ENCODE results near the gene CERS4. TPM values are rescaled to one million over a fixed set of nuclear protein-coding genes. Genes with fewer than 3 reads are reported as not detected.

Gene CERS4
- total RNA-seq, 4 donors from 2014 or later: 21.0 to 51.7 (median 29.2) TPM

GRCh38 chr19:8251025-8251472 is 41.9 kb downstream of the CERS4 start:
- WGBS: 43% methylated on average over 4 of the region's 14 CpGs
- H3K36me3 ChIP-seq: peaks cover 10 to 18% (median 13%) of the 10 kb centered on the region in 4 donors
- peaks cover 12 to 35% (median 29%) of the 10 kb centered on the region in 4 donors for H3K4me1 ChIP-seq
- TF ChIP-seq, protein P1, sequence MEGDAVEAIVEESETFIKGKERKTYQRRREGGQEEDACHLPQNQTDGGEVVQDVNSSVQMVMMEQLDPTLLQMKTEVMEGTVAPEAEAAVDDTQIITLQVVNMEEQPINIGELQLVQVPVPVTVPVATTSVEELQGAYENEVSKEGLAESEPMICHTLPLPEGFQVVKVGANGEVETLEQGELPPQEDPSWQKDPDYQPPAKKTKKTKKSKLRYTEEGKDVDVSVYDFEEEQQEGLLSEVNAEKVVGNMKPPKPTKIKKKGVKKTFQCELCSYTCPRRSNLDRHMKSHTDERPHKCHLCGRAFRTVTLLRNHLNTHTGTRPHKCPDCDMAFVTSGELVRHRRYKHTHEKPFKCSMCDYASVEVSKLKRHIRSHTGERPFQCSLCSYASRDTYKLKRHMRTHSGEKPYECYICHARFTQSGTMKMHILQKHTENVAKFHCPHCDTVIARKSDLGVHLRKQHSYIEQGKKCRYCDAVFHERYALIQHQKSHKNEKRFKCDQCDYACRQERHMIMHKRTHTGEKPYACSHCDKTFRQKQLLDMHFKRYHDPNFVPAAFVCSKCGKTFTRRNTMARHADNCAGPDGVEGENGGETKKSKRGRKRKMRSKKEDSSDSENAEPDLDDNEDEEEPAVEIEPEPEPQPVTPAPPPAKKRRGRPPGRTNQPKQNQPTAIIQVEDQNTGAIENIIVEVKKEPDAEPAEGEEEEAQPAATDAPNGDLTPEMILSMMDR (IDR thresholded peaks at IDR 0.05): peak in 1 of 3 experiments; percentile 14
- no peak for TF ChIP-seq POLR2A (IDR thresholded peaks at IDR 0.05; ENCODE audit: low read depth)
- TF ChIP-seq EP300 (IDR thresholded peaks at IDR 0.05): no peak
- TF ChIP-seq POLR2AphosphoS5 (IDR thresholded peaks at IDR 0.05): peak; percentile 53 to 71
- no peak overlapping the region for H3K4me3 ChIP-seq
- peak; percentile 92 for DNase-seq (ENCODE audit: extremely low spot score)
- H3K27ac ChIP-seq (replicated peaks in 1 of 4): peak overlapping the region; percentile 40 to 73 (median 56)
- H3K27me3 ChIP-seq: no peaks in the 10 kb centered on the region
- no peaks in the 10 kb centered on the region for H3K9me3 ChIP-seq
- intact Hi-C loops (cut with DNase I): loop anchor here (10.0 kb wide), 2 partner anchors 246 to 306 kb away; partner anchors contain the start of genes ELAVL1 and TIMM44

DNA sequence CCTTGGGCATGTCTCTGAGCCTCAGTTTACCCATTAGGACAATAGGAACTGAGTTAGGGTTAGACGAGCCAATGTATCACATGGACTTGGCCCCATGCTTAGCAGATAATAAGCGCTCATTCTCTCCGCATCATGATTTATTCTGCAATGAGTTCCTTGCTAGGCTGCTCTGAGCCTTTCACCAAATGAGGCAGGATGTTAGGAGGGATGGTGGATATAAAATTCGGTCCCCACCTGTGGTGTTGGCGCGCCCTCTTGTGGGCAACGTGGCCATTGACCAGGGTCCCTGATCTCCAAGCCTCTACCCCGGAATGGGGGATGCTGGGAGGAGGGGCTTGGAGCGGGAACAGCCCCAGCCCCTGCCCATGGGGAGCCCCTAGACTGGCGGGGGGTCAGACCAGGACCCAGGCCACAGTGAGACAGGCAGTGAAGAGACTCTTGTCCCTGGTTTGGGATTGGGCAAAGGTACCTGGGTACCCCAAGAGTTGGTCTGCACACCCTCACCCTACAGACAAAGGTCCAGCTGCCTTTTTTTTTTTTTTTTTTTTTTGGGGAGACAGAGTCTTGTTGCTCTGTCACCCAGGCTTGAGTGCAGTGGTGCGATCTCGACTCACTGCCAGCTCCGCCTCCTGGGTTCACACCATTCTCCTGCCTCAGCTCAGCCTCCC is 43.9 kb downstream of the CERS4 start:
- intact Hi-C loops (cut with DNase I): loop anchor here (1.0 to 10.0 kb wide), 4 partner anchors 44 to 308 kb away; partner anchors contain the start of genes CERS4, ELAVL1 and TIMM44
- peaks cover 12 to 35% (median 29%) of the 10 kb centered on the region in 4 donors for H3K4me1 ChIP-seq
- H3K27ac ChIP-seq (replicated peaks in 1 of 4): no peak overlapping the region
- peak; percentile 95 for DNase-seq (ENCODE audit: extremely low spot score)
- peaks cover 19 to 38% (median 33%) of the 10 kb centered on the region in 4 donors for H3K36me3 ChIP-seq
- WGBS: 24% methylated on average over 11 of the region's 13 CpGs
- no peaks in the 10 kb centered on the region for H3K9me3 ChIP-seq
- no peak overlapping the region for H3K4me3 ChIP-seq
- TF ChIP-seq, protein P1 (IDR thresholded peaks at IDR 0.05): peak; percentile 91 to 96 (median 95)
- peak in 1 of 2 donors; percentile 43 for TF ChIP-seq POLR2AphosphoS5 (IDR thresholded peaks at IDR 0.05)
- TF ChIP-seq POLR2A (IDR thresholded peaks at IDR 0.05; ENCODE audit: low read depth): no peak
- H3K27me3 ChIP-seq: no peaks in the 10 kb centered on the region

DNA sequence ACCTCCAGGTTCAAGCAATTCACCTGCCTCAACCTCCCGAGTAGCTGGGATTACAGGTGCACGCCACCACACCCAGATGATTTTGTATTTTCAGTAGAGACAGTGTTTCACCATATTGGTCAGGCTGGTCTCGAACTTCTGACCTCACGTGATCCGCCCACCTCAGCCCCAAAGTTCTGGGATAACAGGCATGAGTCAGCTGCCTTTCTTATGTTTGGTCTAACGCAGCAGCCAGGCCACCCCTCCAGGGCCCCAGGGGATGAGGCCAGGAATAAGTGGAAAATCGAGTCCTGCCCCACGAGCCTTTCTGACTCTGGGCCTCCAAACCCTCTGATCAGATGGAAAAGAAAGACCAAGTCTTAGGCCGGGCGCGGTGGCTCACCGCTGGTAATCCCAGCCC is 44.5 kb downstream of the CERS4 start:
- Histone ChIP-seq H3K27me3 (no peaks in the 10 kb centered on the region), H3K27ac (replicated peaks in 1 of 4) (no peak overlapping the region), H3K4me1 (peaks cover 12 to 35% (median 29%) of the 10 kb centered on the region in 4 donors), H3K36me3 (peaks cover 19 to 43% (median 36%) of the 10 kb centered on the region in 4 donors), H3K4me3 (no peak overlapping the region), H3K9me3 (no peaks in the 10 kb centered on the region)
- intact Hi-C loops (cut with DNase I): loop anchor here (1.0 to 10.0 kb wide), 4 partner anchors 45 to 309 kb away; partner anchors contain the start of genes CERS4, ELAVL1 and TIMM44
- no peak for DNase-seq (ENCODE audit: extremely low spot score)
- TF ChIP-seq POLR2AphosphoS5 (IDR thresholded peaks at IDR 0.05): no peak
- no peak for TF ChIP-seq EP300 (IDR thresholded peaks at IDR 0.05)
- TF ChIP-seq POLR2A (IDR thresholded peaks at IDR 0.05; ENCODE audit: low read depth): no peak
- TF ChIP-seq, protein P1 (IDR thresholded peaks at IDR 0.05): no peak
- 84% methylated on average over 11 of the region's 12 CpGs for WGBS

DNA sequence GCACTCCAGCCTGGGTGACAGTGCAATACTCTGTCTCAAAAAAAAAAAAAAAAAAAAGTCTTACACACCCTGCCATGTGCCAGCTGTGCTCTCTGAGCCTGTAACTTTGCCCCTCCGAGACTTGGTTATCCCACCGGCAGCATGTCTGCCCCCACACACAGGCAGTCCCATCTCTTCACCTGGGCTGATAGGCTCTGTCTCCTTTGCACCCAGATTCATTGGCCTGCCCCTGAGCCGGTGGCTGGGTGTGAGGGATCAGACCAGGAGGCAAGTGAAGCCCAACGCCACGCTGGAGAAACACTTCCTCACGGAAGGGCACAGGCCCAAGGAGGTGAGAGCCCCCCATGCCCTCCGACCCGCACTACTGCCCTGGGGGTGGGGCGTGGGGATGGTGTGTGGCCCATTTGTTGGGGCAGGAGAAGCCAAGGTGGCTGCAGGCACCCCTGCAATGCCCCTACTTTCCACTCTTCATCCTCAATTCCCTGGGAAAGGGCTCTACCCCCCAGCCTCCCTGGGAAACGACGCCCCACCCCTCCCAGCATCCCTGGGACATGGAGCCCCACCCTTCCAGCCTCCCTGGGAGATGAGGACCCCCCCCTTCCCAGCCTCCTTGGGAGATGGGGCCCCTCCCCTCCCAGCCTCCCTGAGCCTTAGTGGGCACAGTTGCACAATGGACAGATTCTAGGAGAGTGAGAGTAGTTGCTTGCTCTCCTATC is 45.3 kb downstream of the CERS4 start:
- no peak overlapping the region for H3K27ac ChIP-seq (replicated peaks in 1 of 4)
- H3K4me1 ChIP-seq: peaks cover 12 to 35% (median 29%) of the 10 kb centered on the region in 4 donors
- H3K4me3 ChIP-seq: no peak overlapping the region
- TF ChIP-seq, protein P1 (IDR thresholded peaks at IDR 0.05): no peak
- no peak for TF ChIP-seq EP300 (IDR thresholded peaks at IDR 0.05)
- no peaks in the 10 kb centered on the region for H3K27me3 ChIP-seq
- no peak for DNase-seq (ENCODE audit: extremely low spot score)
- WGBS: 94% methylated on average over 11 of the region's 11 CpGs
- intact Hi-C loops (cut with DNase I): loop anchor here (10.0 kb wide), 2 partner anchors 250 to 310 kb away; partner anchors contain the start of genes ELAVL1 and TIMM44
- H3K36me3 ChIP-seq: peaks cover 19 to 48% (median 38%) of the 10 kb centered on the region in 4 donors
- no peaks in the 10 kb centered on the region for H3K9me3 ChIP-seq

All from esophagus muscularis mucosa (tissue), 4 donors.